ENCODE measurements around the gene TST.

- TF ChIP-seq REST (IDR thresholded peaks at IDR 0.05; ENCODE audit: low read depth, low read length) (no peak), RAD21 (IDR thresholded peaks at IDR 0.05; ENCODE audit: insufficient read depth, low read depth, low read length) (no peak), ZNF217 (IDR thresholded peaks at IDR 0.05) (no peak), MAX (IDR thresholded peaks at IDR 0.05; ENCODE audit: low read depth, low read length) (no peak), POLR2AphosphoS5 (IDR thresholded peaks at IDR 0.05; ENCODE audit: low read length) (no peak), CTCF (IDR thresholded peaks at IDR 0.05 in 2 of 3, conservative IDR thresholded peaks at IDR 0.05 in 1 of 3; ENCODE audit: control insufficient read depth in 2 of 3, extremely low read depth in 1 of 3, insufficient read depth in 1 of 3, low read depth in 3 of 3, low read length in 3 of 3) (peak in 2 of 3 experiments; percentile 5 to 6; a peak in 1 of 6 replicates), POLR2A (IDR thresholded peaks at IDR 0.05; ENCODE audit: low read depth, low read length) (peak; percentile 51; the same call in 1 of the 2 replicates)
Measured at GRCh38 chr22:37051391-37052385, 32.4 kb upstream of the TST start, which contains the start of gene KCTD17.
